ENCODE measurements around the gene UBE2V1. TPM values are rescaled to one million over a fixed set of nuclear protein-coding genes. Genes with fewer than 3 reads are reported as not detected.
"Not testable (repeated sequence)": the region's sequence is repeated elsewhere in the genome, so short reads cannot be mapped to it uniquely, and the experiment has no call there.

Gene UBE2V1
- polyA plus RNA-seq, 6 donors from 2014 or later: 99.3 to 153 (median 113) TPM

DNA sequence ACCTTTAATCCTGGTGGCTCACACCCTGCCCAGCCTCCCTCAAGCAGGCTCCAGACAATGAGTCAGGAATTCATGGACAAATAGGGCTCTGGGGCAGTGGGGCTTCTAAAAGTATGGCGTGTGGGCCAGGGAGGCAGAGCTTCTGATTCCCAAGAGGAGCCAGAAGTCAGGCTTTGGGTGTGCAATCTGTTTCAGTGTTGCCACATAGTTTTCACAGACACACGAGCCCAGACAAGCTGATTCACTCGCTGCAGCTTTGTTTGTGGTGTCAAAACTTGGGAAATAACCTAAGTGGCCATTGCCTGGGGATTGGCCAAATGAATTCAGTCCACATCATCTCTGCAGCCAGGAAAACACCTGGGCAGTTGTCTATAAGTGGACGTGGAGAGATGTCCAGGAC lies 31.4 kb upstream of the UBE2V1 start:
- Mint-ChIP-seq H3K36me3 (peaks cover 0 to 29% of the 10 kb centered on the region in 2 donors), H3K4me3 (peak overlapping the region in 1 of 8 donors; percentile 1), H3K9me3 (no peaks in the 10 kb centered on the region), H3K27ac (peak overlapping the region in 3 of 6 donors; percentile 37 to 63 (median 60)), H3K27me3 (no peaks in the 10 kb centered on the region), H3K4me1 (peaks cover 46 to 50% (median 47%) of the 10 kb centered on the region in 3 donors)
- ATAC-seq (ENCODE audit: low read depth in 2 of 2) (no peak), DNase-seq (no peak)

DNA sequence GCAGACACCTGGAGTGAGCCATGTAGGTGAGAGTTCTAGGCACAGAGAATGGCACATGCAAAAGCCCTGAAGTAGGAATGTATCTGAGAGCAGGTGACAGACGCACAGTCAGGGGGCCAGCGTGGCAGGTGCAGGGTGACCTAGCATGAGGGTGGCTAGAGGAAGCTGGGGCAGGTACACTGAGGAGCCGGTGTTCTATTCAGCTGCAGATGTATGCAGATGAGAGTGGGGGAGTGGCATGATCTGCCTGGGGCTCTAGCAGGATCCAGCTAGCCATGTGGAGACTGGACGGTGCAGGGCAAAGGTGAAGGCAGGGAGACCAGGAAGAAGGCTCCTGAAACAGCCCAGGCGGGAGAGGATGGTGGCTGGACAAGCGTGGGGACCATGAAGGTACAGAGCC lies 29.9 kb upstream of the UBE2V1 start:
- Mint-ChIP-seq H3K4me3 (peak overlapping the region in 1 of 8 donors; percentile 29), H3K4me1 (peaks cover 37 to 41% (median 40%) of the 10 kb centered on the region in 3 donors), H3K27ac (peak overlapping the region in 2 of 6 donors; percentile 5 to 73), H3K27me3 (no peaks in the 10 kb centered on the region), H3K36me3 (peaks cover 0 to 29% of the 10 kb centered on the region in 2 donors), H3K9me3 (no peaks in the 10 kb centered on the region)
- no peak for ATAC-seq (ENCODE audit: low read depth in 2 of 2)
- DNase-seq: no peak

- no peak overlapping the region for H3K27ac Mint-ChIP-seq
- no peak for DNase-seq
- H3K4me1 Mint-ChIP-seq: peaks cover 28 to 36% (median 35%) of the 10 kb centered on the region in 3 donors
- H3K27me3 Mint-ChIP-seq: no peaks in the 10 kb centered on the region
- H3K9me3 Mint-ChIP-seq: no peaks in the 10 kb centered on the region
- peaks cover 0 to 29% of the 10 kb centered on the region in 2 donors for H3K36me3 Mint-ChIP-seq
- H3K4me3 Mint-ChIP-seq: peak overlapping the region in 1 of 8 donors; percentile 25
- no peak for ATAC-seq (ENCODE audit: low read depth in 2 of 2)
Measured at GRCh38 chr20:50141811-50142561, 29.0 kb upstream of the UBE2V1 start.

DNA sequence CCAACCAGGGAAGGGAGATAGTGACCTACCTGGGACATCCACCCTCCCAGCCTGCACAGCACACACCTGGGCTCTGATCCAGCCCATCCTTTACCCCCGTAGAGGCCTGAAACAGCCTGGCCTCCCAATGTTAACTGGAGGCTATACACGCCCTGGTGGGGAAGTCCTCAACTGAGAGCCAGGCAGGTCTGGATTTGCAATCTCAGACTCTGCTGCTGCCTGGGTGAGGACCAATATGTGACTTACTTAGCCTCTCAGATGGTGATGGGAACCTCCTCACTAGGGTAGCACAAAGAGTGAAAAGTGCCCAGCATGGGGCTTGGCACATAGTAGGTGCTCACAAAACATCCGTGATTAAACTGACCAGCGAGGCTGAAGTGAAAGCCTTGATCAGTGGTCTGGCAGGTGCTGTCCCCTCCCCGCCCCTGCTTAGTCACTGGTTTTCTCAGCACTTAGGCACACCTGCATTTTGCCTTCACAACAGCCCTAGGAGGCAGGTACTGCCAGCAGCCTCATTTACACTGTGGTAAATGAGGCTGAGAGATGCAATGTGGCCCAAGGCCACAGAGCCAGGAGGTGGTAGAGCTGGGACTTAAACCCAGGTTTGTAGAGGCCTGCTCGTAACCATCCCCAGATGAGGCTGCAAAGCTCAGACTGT lies 28.2 kb upstream of the UBE2V1 start:
- no peak for DNase-seq
- H3K4me3 Mint-ChIP-seq: no peak overlapping the region
- H3K9me3 Mint-ChIP-seq: no peaks in the 10 kb centered on the region
- no peaks in the 10 kb centered on the region for H3K27me3 Mint-ChIP-seq
- peaks cover 20 to 28% (median 27%) of the 10 kb centered on the region in 3 donors for H3K4me1 Mint-ChIP-seq
- H3K36me3 Mint-ChIP-seq: peaks cover 0 to 29% of the 10 kb centered on the region in 2 donors
- no peak for ATAC-seq (ENCODE audit: low read depth in 2 of 2)
- no peak overlapping the region for H3K27ac Mint-ChIP-seq

GRCh38 chr20:50140339-50140859 lies 27.4 kb upstream of the UBE2V1 start:
- Mint-ChIP-seq H3K27ac (no peak overlapping the region), H3K36me3 (peaks cover 0 to 29% of the 10 kb centered on the region in 2 donors)

GRCh38 chr20:50138479-50139393 lies 25.8 kb upstream of the UBE2V1 start:
- ATAC-seq (ENCODE audit: low read depth in 2 of 2) (no peak), DNase-seq (no peak)
- H3K27ac Mint-ChIP-seq: no peak overlapping the region
- peaks cover 11 to 27% (median 22%) of the 10 kb centered on the region in 3 donors for H3K4me1 Mint-ChIP-seq
- no peaks in the 10 kb centered on the region for H3K27me3 Mint-ChIP-seq
- peak overlapping the region in 1 of 8 donors; percentile 35 for H3K4me3 Mint-ChIP-seq
- H3K36me3 Mint-ChIP-seq: peaks cover 0 to 29% of the 10 kb centered on the region in 2 donors
- no peaks in the 10 kb centered on the region for H3K9me3 Mint-ChIP-seq

More at GRCh38 chr20:50140339-50140859, 27.4 kb upstream of the UBE2V1 start:
- H3K27me3 Mint-ChIP-seq: no peaks in the 10 kb centered on the region
- H3K4me3 Mint-ChIP-seq: no peak overlapping the region
- DNase-seq (no peak), ATAC-seq (ENCODE audit: low read depth in 2 of 2) (no peak)
- H3K4me1 Mint-ChIP-seq: peaks cover 12 to 27% (median 22%) of the 10 kb centered on the region in 3 donors
- H3K9me3 Mint-ChIP-seq: no peaks in the 10 kb centered on the region

DNA sequence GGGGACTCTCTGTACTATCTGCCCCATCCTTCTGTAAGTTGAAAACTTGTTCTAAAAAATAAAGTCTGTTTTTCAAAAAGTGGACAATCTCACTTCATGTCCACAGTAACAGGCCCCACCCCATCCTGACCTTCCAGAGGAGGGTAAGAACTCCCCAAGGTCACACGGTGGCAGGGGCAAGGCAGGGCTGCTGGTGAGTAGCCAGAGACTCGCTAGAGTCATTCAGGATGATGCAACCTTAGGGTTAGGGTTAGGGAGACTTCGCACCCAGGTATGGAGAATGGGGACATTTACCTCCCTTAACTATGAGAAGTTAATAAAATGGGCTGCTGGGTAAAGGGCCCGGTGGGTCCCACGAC lies 25.1 kb upstream of the UBE2V1 start:
- Mint-ChIP-seq H3K36me3 (peaks cover 0 to 27% of the 10 kb centered on the region in 2 donors), H3K9me3 (no peaks in the 10 kb centered on the region), H3K27me3 (no peaks in the 10 kb centered on the region), H3K4me1 (peaks cover 8 to 24% (median 19%) of the 10 kb centered on the region in 3 donors), H3K4me3 (peak overlapping the region in 1 of 8 donors; percentile 35), H3K27ac (no peak overlapping the region)
- DNase-seq (no peak), ATAC-seq (ENCODE audit: low read depth in 2 of 2) (no peak)

- H3K9me3 Mint-ChIP-seq; H3K27me3 Mint-ChIP-seq; H3K4me3 Mint-ChIP-seq; DNase-seq; ATAC-seq (ENCODE audit: low read depth in 2 of 2): not testable (repeated sequence)
- H3K27ac Mint-ChIP-seq: peak overlapping the region in 1 of 6 donors; percentile 39
- peaks cover 4 to 20% (median 15%) of the 10 kb centered on the region in 3 donors for H3K4me1 Mint-ChIP-seq
- H3K36me3 Mint-ChIP-seq: peaks cover 0 to 24% of the 10 kb centered on the region in 2 donors
Measured at GRCh38 chr20:50137702-50138101, 24.8 kb upstream of the UBE2V1 start.

DNA sequence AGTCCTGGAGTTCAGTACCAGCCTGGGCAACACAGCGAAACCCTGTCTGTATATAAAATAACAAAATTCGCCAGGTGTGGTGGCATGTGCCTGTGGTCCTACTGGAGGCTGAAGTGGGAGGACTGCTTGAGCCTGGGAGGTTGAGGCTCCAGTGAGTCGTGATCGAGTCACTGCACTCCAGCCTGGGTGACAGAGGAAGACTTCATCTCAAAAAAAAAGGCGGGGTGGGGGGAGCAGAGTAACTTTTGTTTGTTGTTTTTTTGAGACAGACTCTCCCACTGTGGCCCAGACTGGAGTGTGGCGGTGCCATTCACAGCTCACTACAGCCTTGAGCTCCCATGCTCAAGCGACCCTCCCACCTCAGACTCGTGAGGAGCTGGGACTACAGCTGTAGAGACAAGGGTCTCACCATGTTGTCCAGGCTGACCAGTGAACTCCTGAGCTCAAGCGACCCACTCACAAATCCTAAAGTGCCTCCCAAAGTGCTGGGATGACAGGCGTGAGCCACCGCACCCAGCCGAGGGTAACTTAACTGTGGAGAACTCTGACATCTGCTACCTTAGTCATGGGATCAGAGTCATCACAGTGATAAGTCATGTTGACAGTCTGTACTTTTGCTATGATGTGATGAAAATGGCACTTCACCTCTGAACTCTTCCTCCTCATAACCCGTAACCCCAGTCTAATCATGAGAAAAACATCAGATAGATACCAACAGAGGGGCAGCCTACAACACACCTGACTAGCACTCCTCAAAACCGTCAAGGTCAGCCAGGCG lies 24.1 kb upstream of the UBE2V1 start:
- DNase-seq: no peak
- H3K9me3 Mint-ChIP-seq: no peaks in the 10 kb centered on the region
- H3K4me1 Mint-ChIP-seq: peaks cover 3 to 21% (median 12%) of the 10 kb centered on the region in 3 donors
- H3K36me3 Mint-ChIP-seq: peaks cover 0 to 24% of the 10 kb centered on the region in 2 donors
- ATAC-seq (ENCODE audit: low read depth in 2 of 2): no peak
- no peaks in the 10 kb centered on the region for H3K27me3 Mint-ChIP-seq
- H3K4me3 Mint-ChIP-seq: no peak overlapping the region
- peak overlapping the region in 4 of 6 donors; percentile 3 to 57 (median 32) for H3K27ac Mint-ChIP-seq

DNA sequence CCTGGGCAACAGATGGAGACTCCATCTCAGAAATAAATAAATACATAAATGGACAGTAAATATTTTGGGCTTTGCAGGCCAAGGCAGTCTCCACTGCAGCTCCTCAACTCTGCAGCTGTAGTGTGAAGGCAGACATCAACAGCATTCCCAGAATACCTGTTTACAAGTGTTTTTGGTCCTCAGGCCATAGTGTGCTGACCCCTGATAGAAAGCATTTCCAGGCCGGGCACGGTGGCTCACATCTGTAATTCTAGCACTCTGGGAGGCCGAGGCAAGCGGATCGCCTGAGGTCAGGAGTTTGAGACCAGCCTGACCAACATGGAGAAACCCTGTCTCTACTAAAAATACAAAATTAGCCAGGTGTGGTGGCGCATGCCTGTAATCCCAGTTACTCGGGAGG lies 22.2 kb upstream of the UBE2V1 start:
- H3K27ac Mint-ChIP-seq; DNase-seq; ATAC-seq (ENCODE audit: low read depth in 2 of 2); H3K9me3 Mint-ChIP-seq; H3K4me3 Mint-ChIP-seq; H3K27me3 Mint-ChIP-seq: not testable (repeated sequence)
- Mint-ChIP-seq H3K4me1 (peaks cover 3 to 19% (median 11%) of the 10 kb centered on the region in 3 donors), H3K36me3 (peaks cover 3 to 15% of the 10 kb centered on the region in 2 donors)

DNA sequence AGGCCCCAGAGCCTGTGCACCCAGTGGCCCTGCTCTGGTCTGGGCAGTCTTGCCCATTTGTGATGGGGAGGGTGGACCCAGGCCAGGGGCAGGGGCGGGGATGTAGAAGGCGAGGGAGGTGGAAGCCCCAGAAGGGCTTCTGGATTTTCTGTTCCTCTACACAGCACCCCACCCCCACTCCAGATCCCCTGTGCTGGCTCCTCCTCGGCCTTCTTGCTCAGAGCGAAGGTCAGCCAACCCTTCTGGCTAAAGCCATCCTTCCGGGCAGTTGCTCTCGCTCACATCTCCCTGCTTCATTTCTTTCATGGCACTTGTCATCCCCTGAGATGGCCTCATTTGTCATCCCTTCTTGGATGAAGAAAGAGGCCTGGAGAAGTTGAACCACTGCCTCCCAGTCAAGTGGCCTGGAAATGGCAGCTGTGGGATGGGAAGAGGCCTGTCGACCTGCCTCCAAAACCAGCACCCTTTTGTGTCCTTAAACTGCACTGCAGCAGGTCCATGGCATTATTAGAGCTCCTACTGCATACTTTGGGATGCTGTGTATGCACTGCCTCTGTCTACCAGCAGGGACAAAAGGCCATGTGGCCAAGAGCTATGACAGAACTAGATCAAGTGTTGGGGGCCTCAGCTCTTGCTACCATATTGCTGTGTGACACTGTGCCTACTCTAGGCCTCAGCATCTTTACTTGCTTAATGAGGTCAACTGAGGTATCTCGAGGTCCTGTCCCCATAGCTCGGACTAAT lies 20.7 kb upstream of the UBE2V1 start:
- Mint-ChIP-seq H3K36me3 (peaks cover 4 to 9% of the 10 kb centered on the region in 2 donors), H3K9me3 (no peaks in the 10 kb centered on the region), H3K27ac (peak overlapping the region in 1 of 6 donors; percentile 72), H3K4me3 (no peak overlapping the region), H3K27me3 (no peaks in the 10 kb centered on the region), H3K4me1 (peaks cover 3 to 14% (median 6%) of the 10 kb centered on the region in 3 donors)
- DNase-seq (no peak), ATAC-seq (ENCODE audit: low read depth in 2 of 2) (no peak)

DNA sequence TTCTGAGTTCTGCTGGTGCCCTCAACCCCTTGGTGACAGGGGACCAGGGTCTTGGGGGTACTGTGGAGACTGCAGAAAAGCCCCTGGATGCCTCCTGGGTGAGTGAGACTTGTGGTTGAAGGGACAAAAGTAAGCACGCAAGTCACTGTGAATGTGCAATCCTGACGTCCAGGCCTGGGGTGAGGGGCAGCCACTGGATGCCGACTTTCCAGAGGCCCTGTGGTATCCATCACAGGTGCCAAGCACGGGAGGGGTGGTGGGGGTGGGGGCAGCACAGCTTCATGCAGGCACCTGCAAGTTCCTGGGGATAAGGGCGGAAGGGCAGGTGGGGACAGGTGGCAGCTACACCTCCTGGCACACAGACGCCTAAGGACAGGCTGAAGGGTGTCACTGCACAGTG lies 20.1 kb upstream of the UBE2V1 start:
- no peak for ATAC-seq (ENCODE audit: low read depth in 2 of 2)
- Mint-ChIP-seq H3K9me3 (no peaks in the 10 kb centered on the region), H3K4me1 (peaks cover 3 to 14% (median 6%) of the 10 kb centered on the region in 3 donors), H3K4me3 (no peak overlapping the region), H3K36me3 (peaks cover 4 to 9% of the 10 kb centered on the region in 2 donors), H3K27me3 (no peaks in the 10 kb centered on the region), H3K27ac (peak overlapping the region in 1 of 6 donors; percentile 28)
- no peak for DNase-seq

Measured in naive B cell (primary cell).